Lower leg skin (tissue), 4 donors: Measurements from ENCODE around the gene INTS11. TPM values are rescaled to one million over a fixed set of nuclear protein-coding genes. Genes with fewer than 3 reads are reported as not detected.

Source experiments
- DNase-seq, 2 donors: peaks; one replicate each; pipeline ENCODE4 v3.0.0-alpha.2; 2019; ENCODE audit warnings: low spot score in 2 of 2
- H3K4me3 ChIP-seq: fragments of 200-600 bp; sonication (generic); 2 replicates; pipeline ENCODE4 v1.5.1; 2017; ENCODE audit warnings: mild to moderate bottlenecking, low read depth; ENCODE audit not compliant: poor library complexity, severe bottlenecking
- POLR2A ChIP-seq, 2 donors: fragments of 450-650 bp; IDR thresholded peaks; one replicate each; pipeline ENCODE4 v1.6.1; 2016 to 2017; ENCODE audit warnings: antibody characterized with exemption in 2 of 2, mild to moderate bottlenecking in 1 of 2, moderate library complexity in 1 of 2
- WGBS, 2 donors: methylation state at CpG; one replicate each; pipeline ENCODE4 v1.1.5; 2018; 5-methylcytosine and 5-hydroxymethylcytosine counted together
- intact Hi-C: fragments of 100-400 bp; cut with DNase I; formaldehyde crosslinking; loops from one replicate; pipeline ENCODE4 v1.15.0; 2023; ENCODE audit warnings: low total_unique reads
- total RNA-seq, 4 donors: library from RNA; depleted of rRNA; stranded (reverse); fragments of >200 nt; gene quantifications; one replicate each; pipeline ENCODE4 v1.1.0, GENCODE V29; 2016
- TF ChIP-seq, protein P1 (sequence below), 3 donors: fragments of 450-650 bp; IDR thresholded peaks; one replicate each; pipeline ENCODE4 v1.5.1; 2016; ENCODE audit warnings: antibody characterized with exemption in 3 of 3, mild to moderate bottlenecking in 3 of 3, moderate library complexity in 2 of 3

Gene INTS11
- total RNA-seq, 4 donors from 2014 or later, result 101 to 185 (median 105) TPM

DNA sequence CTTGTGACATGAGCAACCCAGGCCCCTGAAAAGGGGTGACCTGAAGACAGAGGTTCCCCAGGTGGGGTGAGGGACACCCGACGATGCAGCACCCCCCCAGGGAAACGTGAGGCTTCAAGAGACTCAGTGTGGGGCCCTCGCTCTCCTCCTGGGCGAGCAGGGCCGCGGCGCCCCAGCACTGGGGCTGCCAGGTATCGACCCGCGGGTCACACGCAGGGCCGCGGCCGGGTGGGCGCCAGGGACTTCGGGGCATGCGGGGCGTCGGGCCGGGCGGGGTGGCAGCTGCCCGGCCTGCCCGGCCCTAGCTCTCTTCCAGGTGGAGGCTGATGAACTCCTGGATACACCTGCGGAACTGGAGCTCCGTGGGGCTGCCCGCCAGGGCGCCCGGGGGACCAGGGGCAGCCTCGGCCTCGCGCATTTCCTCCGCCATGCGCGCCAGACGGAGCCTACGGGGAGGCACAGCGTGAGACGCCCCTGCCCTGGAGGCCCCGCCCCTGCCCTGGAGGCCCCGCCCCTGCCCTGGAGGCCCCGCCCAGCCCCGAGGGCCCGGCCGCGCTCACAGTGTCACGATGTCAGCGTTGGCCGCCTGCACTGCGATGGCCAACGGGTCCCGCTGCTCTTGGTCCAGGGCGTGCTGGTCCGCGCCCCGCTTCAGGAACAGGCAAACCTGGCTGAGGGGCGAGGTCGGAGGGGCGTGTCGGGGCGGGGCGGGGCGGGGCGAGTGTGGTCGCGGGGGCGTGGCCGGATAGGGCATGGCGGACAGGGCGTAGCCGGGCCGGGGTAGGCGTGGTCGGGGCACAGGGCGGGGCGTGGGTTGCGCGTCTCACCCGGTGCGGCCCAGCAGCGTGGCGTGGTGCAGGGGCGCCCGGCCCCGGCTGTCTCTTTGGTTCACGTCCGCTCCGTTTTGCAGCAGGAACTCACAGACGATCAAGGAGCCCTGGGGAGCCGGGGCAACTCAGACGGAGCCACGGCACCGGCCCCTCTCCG, 30.9 kb downstream of the INTS11 start:
- H3K4me3 ChIP-seq, result no peak overlapping the region
- intact Hi-C loops, result loop anchor here (2.0 kb wide), 1 partner anchor 171 kb away; no protein-coding TSS in a partner anchor
- TF ChIP-seq, protein P1, sequence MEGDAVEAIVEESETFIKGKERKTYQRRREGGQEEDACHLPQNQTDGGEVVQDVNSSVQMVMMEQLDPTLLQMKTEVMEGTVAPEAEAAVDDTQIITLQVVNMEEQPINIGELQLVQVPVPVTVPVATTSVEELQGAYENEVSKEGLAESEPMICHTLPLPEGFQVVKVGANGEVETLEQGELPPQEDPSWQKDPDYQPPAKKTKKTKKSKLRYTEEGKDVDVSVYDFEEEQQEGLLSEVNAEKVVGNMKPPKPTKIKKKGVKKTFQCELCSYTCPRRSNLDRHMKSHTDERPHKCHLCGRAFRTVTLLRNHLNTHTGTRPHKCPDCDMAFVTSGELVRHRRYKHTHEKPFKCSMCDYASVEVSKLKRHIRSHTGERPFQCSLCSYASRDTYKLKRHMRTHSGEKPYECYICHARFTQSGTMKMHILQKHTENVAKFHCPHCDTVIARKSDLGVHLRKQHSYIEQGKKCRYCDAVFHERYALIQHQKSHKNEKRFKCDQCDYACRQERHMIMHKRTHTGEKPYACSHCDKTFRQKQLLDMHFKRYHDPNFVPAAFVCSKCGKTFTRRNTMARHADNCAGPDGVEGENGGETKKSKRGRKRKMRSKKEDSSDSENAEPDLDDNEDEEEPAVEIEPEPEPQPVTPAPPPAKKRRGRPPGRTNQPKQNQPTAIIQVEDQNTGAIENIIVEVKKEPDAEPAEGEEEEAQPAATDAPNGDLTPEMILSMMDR (IDR thresholded peaks at IDR 0.05), result no peak
- no peak for TF ChIP-seq POLR2A (IDR thresholded peaks at IDR 0.05)
- no peak for DNase-seq
- WGBS, 2 donors, result 74 to 77% methylated on average over 41 to 65 of the region's 94 CpGs

DNA sequence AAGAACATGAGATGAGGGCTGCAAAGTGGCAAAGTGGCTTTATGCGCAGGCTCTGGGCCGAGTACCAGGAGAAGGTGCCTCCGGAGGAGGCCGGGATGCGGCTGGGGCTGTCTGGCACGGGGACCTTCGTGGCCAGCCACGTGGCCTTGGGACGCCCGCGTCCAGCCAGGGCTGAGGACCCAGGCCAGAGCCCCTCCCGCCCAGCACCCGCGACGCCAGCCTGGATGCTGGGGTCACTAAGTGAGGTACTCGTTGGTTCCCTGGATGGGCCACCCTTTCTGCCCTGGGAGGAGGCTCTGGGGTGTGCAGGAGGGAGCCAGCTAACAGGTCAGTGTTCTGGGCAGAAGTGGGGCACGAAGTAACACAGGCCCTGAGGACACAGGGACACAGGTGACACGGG, 31.6 kb downstream of the INTS11 start:
- 61 to 87% methylated on average over 2 to 18 of the region's 18 CpGs for WGBS, 2 donors
- no peak overlapping the region for H3K4me3 ChIP-seq
- no peak for TF ChIP-seq POLR2A (IDR thresholded peaks at IDR 0.05)
- TF ChIP-seq, protein P1 (IDR thresholded peaks at IDR 0.05), result no peak
- intact Hi-C loops, result loop anchor here (2.0 kb wide), 1 partner anchor 170 kb away; no protein-coding TSS in a partner anchor
- DNase-seq, result no peak

DNA sequence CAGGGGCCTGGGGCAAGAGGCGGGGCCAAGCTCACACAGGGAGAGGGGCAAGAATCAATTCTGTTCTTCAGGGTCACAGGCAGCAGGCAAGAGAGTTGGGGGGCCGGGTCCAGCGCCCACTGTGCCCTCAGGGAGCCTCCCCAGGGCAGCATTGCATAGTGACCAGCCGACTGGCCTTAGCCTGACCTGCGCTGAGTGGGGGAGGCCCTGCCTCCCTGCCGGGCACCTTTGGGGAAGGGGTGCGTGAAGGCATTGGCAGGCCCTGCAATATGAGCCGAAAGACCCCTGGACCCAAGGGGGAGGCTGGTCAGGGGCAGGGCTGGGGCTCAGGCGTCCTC, 32.0 kb downstream of the INTS11 start:
- intact Hi-C loops, result loop anchor here (2.0 kb wide), 1 partner anchor 170 kb away; no protein-coding TSS in a partner anchor
- TF ChIP-seq, protein P1 (IDR thresholded peaks at IDR 0.05), result no peak
- no peak for TF ChIP-seq POLR2A (IDR thresholded peaks at IDR 0.05)
- no peak overlapping the region for H3K4me3 ChIP-seq
- DNase-seq, result no peak
- 80 to 89% methylated on average over 8 to 9 of the region's 9 CpGs for WGBS, 2 donors

DNA sequence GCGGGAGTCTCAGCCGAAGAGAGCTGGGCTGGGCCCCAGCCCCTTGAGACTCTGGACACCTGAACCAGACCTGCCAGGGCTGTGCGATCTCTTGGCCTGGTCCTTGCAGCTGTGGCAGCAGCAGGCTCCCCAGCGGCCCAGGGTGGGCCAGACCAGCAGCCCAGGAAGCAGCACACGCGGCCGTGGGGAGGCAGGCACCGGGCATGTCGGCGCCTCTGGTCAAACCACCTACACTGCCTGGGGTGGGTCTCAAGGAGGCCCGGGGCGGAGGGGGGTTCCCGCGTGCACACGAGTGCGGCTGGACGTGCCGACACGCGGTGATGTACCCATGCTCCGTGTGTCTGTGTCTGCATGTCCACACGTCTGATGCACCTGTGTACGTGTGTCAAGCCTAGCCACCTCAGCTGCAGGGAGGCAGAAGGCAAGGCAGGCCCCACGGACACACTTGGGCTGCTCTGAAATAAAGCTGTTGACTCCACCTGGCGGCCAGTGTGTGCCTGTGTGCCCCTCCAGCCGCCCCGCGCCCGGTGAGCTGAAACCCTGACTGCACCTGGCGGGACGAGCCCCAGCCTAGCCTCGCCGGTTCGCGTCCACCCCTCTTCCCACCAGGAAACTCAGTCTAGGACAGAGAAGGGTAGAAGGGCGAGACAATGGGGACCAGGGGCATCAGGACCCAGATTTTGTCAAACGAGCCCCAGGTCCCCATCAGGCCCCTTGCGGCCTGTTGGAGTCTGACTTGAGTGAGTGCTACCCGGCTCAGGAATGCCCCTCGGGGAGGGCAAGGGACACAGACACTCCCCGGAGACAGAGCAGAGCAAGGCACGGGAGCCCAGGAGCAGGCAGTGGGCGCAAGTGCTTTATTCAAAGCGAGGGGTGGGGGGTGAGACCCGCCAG, 32.7 kb downstream of the INTS11 start:
- H3K4me3 ChIP-seq, result no peak overlapping the region
- intact Hi-C loops, result loop anchor here (2.0 kb wide), 1 partner anchor 169 kb away; no protein-coding TSS in a partner anchor
- DNase-seq, result peak in 1 of 2 donors; percentile 62
- TF ChIP-seq, protein P1 (IDR thresholded peaks at IDR 0.05), result peak in 1 of 3 donors; percentile 11
- no peak for TF ChIP-seq POLR2A (IDR thresholded peaks at IDR 0.05)
- WGBS, 2 donors, result 23 to 40% methylated on average over 10 to 26 of the region's 45 CpGs

DNA sequence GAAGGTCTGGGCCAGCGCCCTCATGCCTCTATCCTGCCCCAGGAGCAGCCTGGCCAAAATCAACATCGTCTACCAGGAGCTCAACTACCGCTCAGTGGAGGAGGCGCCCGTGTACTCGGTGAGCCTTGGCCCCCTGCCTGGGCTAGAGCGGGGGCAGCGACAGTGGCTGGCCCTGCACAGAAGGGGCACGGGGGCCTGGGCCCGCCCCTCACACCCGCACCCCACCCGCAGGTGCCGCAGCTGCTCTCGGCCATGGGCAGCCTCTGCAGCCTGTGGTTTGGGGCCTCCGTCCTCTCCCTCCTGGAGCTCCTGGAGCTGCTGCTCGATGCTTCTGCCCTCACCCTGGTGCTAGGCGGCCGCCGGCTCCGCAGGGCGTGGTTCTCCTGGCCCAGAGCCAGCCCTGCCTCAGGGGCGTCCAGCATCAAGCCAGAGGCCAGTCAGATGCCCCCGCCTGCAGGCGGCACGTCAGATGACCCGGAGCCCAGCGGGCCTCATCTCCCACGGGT, 33.4 kb downstream of the INTS11 start:
- intact Hi-C loops, result no loop called here
- H3K4me3 ChIP-seq, result no peak overlapping the region
- TF ChIP-seq POLR2A (IDR thresholded peaks at IDR 0.05), result no peak
- TF ChIP-seq, protein P1 (IDR thresholded peaks at IDR 0.05), result no peak
- 20 to 30% methylated on average over 9 to 21 of the region's 28 CpGs for WGBS, 2 donors
- DNase-seq, result no peak
